ENCODE results near the gene CSNK1E. TPM values are rescaled to one million over a fixed set of nuclear protein-coding genes. Genes with fewer than 3 reads are reported as not detected.
A peak's percentile ranks its signal among the peaks of the same experiment; 100 is the strongest.

Gene CSNK1E
- total and polyA plus RNA-seq, 12 donors: 64.1 to 88.1 (median 79.3) TPM

DNA sequence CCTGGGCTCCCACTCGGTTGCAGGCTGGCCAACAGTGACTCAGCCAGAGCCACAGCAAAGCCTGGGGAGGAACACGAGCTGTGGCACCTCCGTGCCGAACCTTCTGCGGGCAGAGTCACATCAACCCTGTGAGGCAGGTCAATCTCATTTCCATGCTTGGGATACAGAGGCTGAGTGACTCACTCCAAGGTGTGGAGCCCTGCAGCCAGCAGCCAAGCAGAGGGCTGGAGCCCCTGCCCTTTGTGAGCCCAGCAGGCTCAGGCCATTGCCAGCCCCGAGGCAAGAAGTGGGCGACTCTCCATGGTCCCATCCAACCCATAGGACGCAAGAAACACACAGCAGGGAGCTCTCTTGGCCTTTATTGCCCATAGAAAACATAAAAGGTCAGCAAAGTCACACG lies 21.4 kb downstream of the CSNK1E start:
- WGBS, 2 donors: 87 to 90% methylated on average over 9 of the region's 9 CpGs
- intact Hi-C loops (cut with DNase I): no loop called here
- H3K36me3 ChIP-seq: peaks cover 11 to 100% (median 79%) of the 10 kb centered on the region in 9 donors
- no peaks in the 10 kb centered on the region for H3K27me3 ChIP-seq
- H3K27ac ChIP-seq: peak overlapping the region in 3 of 10 donors; percentile 1 to 15 (median 12)
- no peak overlapping the region for H3K4me3 ChIP-seq
- no peak for ATAC-seq
- H3K4me1 ChIP-seq: peaks cover 0 to 47% (median 14%) of the 10 kb centered on the region in 9 donors
- TF ChIP-seq, protein P1, sequence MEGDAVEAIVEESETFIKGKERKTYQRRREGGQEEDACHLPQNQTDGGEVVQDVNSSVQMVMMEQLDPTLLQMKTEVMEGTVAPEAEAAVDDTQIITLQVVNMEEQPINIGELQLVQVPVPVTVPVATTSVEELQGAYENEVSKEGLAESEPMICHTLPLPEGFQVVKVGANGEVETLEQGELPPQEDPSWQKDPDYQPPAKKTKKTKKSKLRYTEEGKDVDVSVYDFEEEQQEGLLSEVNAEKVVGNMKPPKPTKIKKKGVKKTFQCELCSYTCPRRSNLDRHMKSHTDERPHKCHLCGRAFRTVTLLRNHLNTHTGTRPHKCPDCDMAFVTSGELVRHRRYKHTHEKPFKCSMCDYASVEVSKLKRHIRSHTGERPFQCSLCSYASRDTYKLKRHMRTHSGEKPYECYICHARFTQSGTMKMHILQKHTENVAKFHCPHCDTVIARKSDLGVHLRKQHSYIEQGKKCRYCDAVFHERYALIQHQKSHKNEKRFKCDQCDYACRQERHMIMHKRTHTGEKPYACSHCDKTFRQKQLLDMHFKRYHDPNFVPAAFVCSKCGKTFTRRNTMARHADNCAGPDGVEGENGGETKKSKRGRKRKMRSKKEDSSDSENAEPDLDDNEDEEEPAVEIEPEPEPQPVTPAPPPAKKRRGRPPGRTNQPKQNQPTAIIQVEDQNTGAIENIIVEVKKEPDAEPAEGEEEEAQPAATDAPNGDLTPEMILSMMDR (IDR thresholded peaks at IDR 0.05): no peak
- no peak for DNase-seq
- H3K9me3 ChIP-seq: no peaks in the 10 kb centered on the region

DNA sequence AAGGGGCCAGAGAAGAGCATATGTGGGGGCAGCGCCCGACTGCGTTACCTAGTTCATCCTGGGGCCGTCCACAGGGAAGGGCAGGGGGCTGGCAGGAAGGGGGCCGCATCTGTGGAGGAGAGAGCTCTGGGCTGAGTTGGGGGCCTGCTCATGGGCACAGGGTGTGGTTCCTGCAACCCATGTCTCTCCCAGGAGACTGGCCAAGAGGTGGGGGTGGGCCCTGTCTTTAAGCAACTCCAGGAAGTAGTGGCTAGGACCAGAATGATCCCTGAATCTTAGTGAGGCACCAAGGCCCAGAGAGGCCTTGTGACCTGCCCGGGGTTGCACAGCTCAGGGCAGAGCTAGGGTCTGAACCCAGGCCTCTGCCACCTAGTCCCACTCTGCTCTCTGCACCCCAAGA lies 21.9 kb downstream of the CSNK1E start:
- Histone ChIP-seq H3K27me3 (no peaks in the 10 kb centered on the region), H3K9me3 (no peaks in the 10 kb centered on the region), H3K27ac (peak overlapping the region in 4 of 10 donors; percentile 1 to 77 (median 42)), H3K4me1 (peaks cover 0 to 42% (median 14%) of the 10 kb centered on the region in 9 donors), H3K36me3 (peaks cover 11 to 100% (median 73%) of the 10 kb centered on the region in 9 donors), H3K4me3 (no peak overlapping the region)
- intact Hi-C loops (cut with DNase I): no loop called here
- DNase-seq: no peak
- TF ChIP-seq, protein P1 (IDR thresholded peaks at IDR 0.05): no peak
- no peak for ATAC-seq
- WGBS, 2 donors: 88 to 89% methylated on average over 6 of the region's 6 CpGs

DNA sequence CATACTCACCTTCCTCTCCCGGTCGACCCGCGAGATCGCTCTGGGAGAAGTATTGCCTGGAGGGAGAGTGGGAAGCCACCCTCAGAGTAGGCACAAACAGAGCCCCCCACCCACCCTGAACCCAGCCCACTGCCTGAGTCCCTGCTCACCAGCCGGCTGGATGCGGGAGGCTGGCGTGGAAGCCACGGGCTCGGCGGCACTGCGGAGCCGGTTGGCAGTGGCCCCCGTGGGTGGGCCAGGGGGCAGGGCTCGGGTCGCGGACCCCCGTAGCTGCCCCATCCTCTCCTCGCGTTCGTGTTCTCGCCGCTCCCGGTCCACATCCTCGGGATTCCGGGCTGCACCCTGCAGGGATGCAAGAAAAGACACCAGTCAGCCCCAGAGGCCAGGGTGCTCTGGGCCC lies 23.0 kb downstream of the CSNK1E start:
- TF ChIP-seq, protein P1 (IDR thresholded peaks at IDR 0.05): no peak
- H3K4me1 ChIP-seq: peaks cover 0 to 30% (median 7%) of the 10 kb centered on the region in 9 donors
- 94% methylated on average over 26 of the region's 26 CpGs for WGBS, 2 donors
- ATAC-seq (no peak), DNase-seq (no peak)
- no peaks in the 10 kb centered on the region for H3K9me3 ChIP-seq
- H3K27me3 ChIP-seq: no peaks in the 10 kb centered on the region
- intact Hi-C loops (cut with DNase I): no loop called here
- no peak overlapping the region for H3K4me3 ChIP-seq
- peaks cover 11 to 100% (median 62%) of the 10 kb centered on the region in 9 donors for H3K36me3 ChIP-seq
- peak overlapping the region in 9 of 10 donors; percentile 1 to 77 (median 58) for H3K27ac ChIP-seq

DNA sequence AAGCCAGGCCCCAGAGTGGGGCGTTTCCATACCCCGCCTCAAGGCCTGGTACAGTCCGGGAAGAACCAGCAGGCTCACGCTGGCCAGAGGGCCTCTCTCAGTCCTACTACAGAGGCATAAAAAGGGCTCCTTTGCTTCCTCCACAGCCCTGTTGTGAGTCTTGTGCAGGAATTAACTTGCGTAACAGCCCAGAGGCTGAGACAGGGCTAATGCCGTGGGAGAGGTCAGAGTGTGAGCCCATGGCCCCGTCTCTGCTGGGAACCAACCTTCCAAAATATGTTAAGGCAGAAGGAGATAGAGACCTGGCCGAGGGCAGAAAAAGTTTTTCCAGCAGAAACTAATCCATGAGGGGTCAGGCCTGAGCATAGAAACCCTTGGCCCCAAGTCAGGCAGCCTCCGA lies 24.5 kb downstream of the CSNK1E start:
- ATAC-seq: peak in 6 of 8 donors; percentile 21 to 45 (median 37)
- Histone ChIP-seq H3K36me3 (peaks cover 0 to 99% (median 48%) of the 10 kb centered on the region in 9 donors), H3K4me3 (no peak overlapping the region), H3K4me1 (peaks cover 0 to 27% (median 7%) of the 10 kb centered on the region in 9 donors), H3K27me3 (no peaks in the 10 kb centered on the region), H3K9me3 (no peaks in the 10 kb centered on the region), H3K27ac (peak overlapping the region in 9 of 10 donors; percentile 27 to 77 (median 58))
- TF ChIP-seq, protein P1 (IDR thresholded peaks at IDR 0.05): no peak
- 79 to 81% methylated on average over 9 of the region's 9 CpGs for WGBS, 2 donors
- intact Hi-C loops (cut with DNase I): no loop called here
- DNase-seq: no peak
